IMR-90 (cell line): ENCODE data around the gene HEXIM1. TPM values are rescaled to one million over a fixed set of nuclear protein-coding genes. Genes with fewer than 3 reads are reported as not detected.
A peak's percentile ranks its signal among the peaks of the same experiment; 100 is the strongest.

Source experiments
- ATAC-seq: fragments of 200-7000 bp; cut with Tn5 transposase; 2 replicates; pipeline ENCODE4 v1.9.1; 2020; ENCODE audit warnings: low read depth, mild to moderate bottlenecking, moderate library complexity
- BruUV-seq: library from RNA; stranded (reverse); fragments of 400-500 nt; replicated peaks from 2 replicates; lab custom pipeline; 2021; lab: Mats Ljungman, UMichigan
- CTCF ChIA-PET: fragments of 300-600 bp; formaldehyde crosslinking; extraction: SDS; loops from one replicate; lab custom pipeline; 2021; ENCODE audit warnings: antibody characterized with exemption; lab: Yijun Ruan, JAX
- POLR2A ChIA-PET: fragments of 300-600 bp; sonication (Branson Sonifier 250); formaldehyde crosslinking; loops from one replicate; lab custom pipeline; 2022; ENCODE audit warnings: antibody characterized with exemption; ENCODE audit not compliant: unreplicated experiment; lab: Charles Lee
- DNase-seq: peaks from one replicate; pipeline ENCODE4 v3.0.0; 2013
- H2AFZ ChIP-seq: replicated peaks from 2 replicates; pipeline ENCODE3; 2013; ENCODE audit warnings: low read length, mild to moderate bottlenecking; ENCODE audit not compliant: poor library complexity
- H2AK5ac ChIP-seq: 2 replicates; pipeline ENCODE4 v1.6.1; 2013; ENCODE audit warnings: low read depth, low read length, inconsistent platforms
- H2AK9ac ChIP-seq: replicated peaks from 2 replicates; pipeline ENCODE3; 2013; ENCODE audit warnings: mild to moderate bottlenecking, low read depth, low read length, moderate library complexity; ENCODE audit not compliant: poor library complexity
- H2BK120ac ChIP-seq: 2 replicates; pipeline ENCODE4 v1.6.1; 2013; ENCODE audit warnings: low read depth, low read length, inconsistent platforms
- H2BK15ac ChIP-seq: 3 replicates; pipeline ENCODE4 v1.6.1; 2013; ENCODE audit warnings: low read depth, low read length, inconsistent platforms
- H2BK20ac ChIP-seq: 2 replicates; pipeline ENCODE4 v1.6.1; 2013; ENCODE audit warnings: low read depth, mild to moderate bottlenecking, inconsistent platforms, low read length, moderate library complexity
- H2BK5ac ChIP-seq: 2 replicates; pipeline ENCODE4 v1.6.1; 2013; ENCODE audit warnings: mild to moderate bottlenecking, low read depth, low read length, inconsistent platforms; ENCODE audit not compliant: poor library complexity, severe bottlenecking
- H3K14ac ChIP-seq: replicated peaks from 2 replicates; pipeline ENCODE4 v1.6.1; 2013; ENCODE audit warnings: low read depth, low read length, inconsistent platforms
- H3K18ac ChIP-seq: 2 replicates; pipeline ENCODE4 v1.6.1; 2013; ENCODE audit warnings: low read depth, low read length, control low read depth
- H3K23ac ChIP-seq: 2 replicates; pipeline ENCODE4 v1.6.1; 2013; ENCODE audit warnings: low read depth, low read length, inconsistent platforms
- H3K27ac ChIP-seq: 2 replicates; pipeline ENCODE4 v1.5.1; 2013; ENCODE audit warnings: mild to moderate bottlenecking, control low read depth, low read length; ENCODE audit not compliant: insufficient read depth
- H3K27me3 ChIP-seq: 2 replicates; pipeline ENCODE4 v1.6.1; 2013; ENCODE audit warnings: low read length; ENCODE audit not compliant: control insufficient read depth, insufficient read depth
- H3K36me3 ChIP-seq: 2 replicates; pipeline ENCODE4 v1.6.1; 2013; ENCODE audit warnings: low read length, mixed read lengths; ENCODE audit not compliant: control insufficient read depth, insufficient read depth
- H3K4ac ChIP-seq: 2 replicates; pipeline ENCODE4 v1.6.1; 2013; ENCODE audit warnings: low read depth, low read length, inconsistent platforms
- H3K4me1 ChIP-seq: 2 replicates; pipeline ENCODE4 v1.6.1; 2013; ENCODE audit warnings: low read length, mixed read lengths; ENCODE audit not compliant: control insufficient read depth, insufficient read depth
- H3K4me2 ChIP-seq: 2 replicates; pipeline ENCODE4 v1.6.1; 2013; ENCODE audit warnings: low read depth, mild to moderate bottlenecking, control low read depth, low read length, moderate library complexity
- H3K4me3 ChIP-seq: 2 replicates; pipeline ENCODE4 v1.5.1; 2013; ENCODE audit warnings: low read depth, mild to moderate bottlenecking, control low read depth, low read length, moderate library complexity; ENCODE audit not compliant: insufficient read depth
- H3K56ac ChIP-seq: 2 replicates; pipeline ENCODE4 v1.6.1; 2013; ENCODE audit warnings: low read length, inconsistent platforms; ENCODE audit not compliant: insufficient read depth; ENCODE audit errors: extremely low read depth
- H3K79me1 ChIP-seq, 2 experiments: 2 replicates each; pipeline ENCODE4 v1.6.1; 2013; ENCODE audit warnings: low read length in 2 of 2, inconsistent platforms in 1 of 2, low read depth in 1 of 2
- H3K9ac ChIP-seq: 2 replicates; pipeline ENCODE4 v1.6.1; 2013; ENCODE audit warnings: low read depth, low read length, control low read depth
- H3K9me1 ChIP-seq: 2 replicates; pipeline ENCODE4 v1.6.1; 2013; ENCODE audit warnings: low read length, inconsistent platforms; ENCODE audit not compliant: insufficient read depth
- H3K9me3 ChIP-seq: 2 replicates; pipeline ENCODE4 v1.6.1; 2013; ENCODE audit warnings: low read length; ENCODE audit not compliant: control insufficient read depth, insufficient read depth
- H4K20me1 ChIP-seq: 2 replicates; pipeline ENCODE4 v1.6.1; 2013; ENCODE audit warnings: low read length, inconsistent platforms; ENCODE audit not compliant: insufficient read depth
- H4K5ac ChIP-seq: 2 replicates; pipeline ENCODE4 v1.6.1; 2013; ENCODE audit warnings: mild to moderate bottlenecking, low read depth, low read length, control low read depth
- H4K8ac ChIP-seq, 2 experiments: 2 replicates each; pipeline ENCODE4 v1.6.1; 2013; ENCODE audit warnings: low read depth in 2 of 2, low read length in 2 of 2, control low read depth in 1 of 2, inconsistent platforms in 1 of 2
- H4K91ac ChIP-seq: 2 replicates; pipeline ENCODE4 v1.6.1; 2013; ENCODE audit warnings: low read depth, low read length, inconsistent platforms; ENCODE audit not compliant: insufficient read depth
- CEBPB ChIP-seq: IDR thresholded peaks from 2 replicates; pipeline ENCODE4 v1.6.1; 2012; ENCODE audit warnings: low read depth, low read length, improper control_type of control experiment
- CHD1 ChIP-seq: IDR thresholded peaks from 2 replicates; pipeline ENCODE4 v1.6.1; 2012; ENCODE audit warnings: low read depth, low read length, improper control_type of control experiment
- FOS ChIP-seq: fragments of 150-350 bp; IDR thresholded peaks from 2 replicates; pipeline ENCODE4 v1.6.1; 2016; ENCODE audit warnings: low read depth, low read length
- MAFK ChIP-seq: IDR thresholded peaks from 2 replicates; pipeline ENCODE4 v1.6.1; 2012; ENCODE audit warnings: low read depth, low read length, improper control_type of control experiment
- MAZ ChIP-seq: IDR thresholded peaks from 2 replicates; pipeline ENCODE4 v1.6.1; 2012; ENCODE audit warnings: low read depth, mild to moderate bottlenecking, low read length, improper control_type of control experiment, moderate library complexity, borderline replicate concordance
- MXI1 ChIP-seq: IDR thresholded peaks from 2 replicates; pipeline ENCODE4 v1.6.1; 2012; ENCODE audit warnings: low read depth, mild to moderate bottlenecking, low read length, moderate library complexity, borderline replicate concordance
- RAD21 ChIP-seq: IDR thresholded peaks from 2 replicates; pipeline ENCODE4 v1.6.1; 2012; ENCODE audit warnings: low read length, improper control_type of control experiment
- RCOR1 ChIP-seq: IDR thresholded peaks from 2 replicates; pipeline ENCODE4 v1.6.1; 2012; ENCODE audit warnings: mild to moderate bottlenecking, low read length, improper control_type of control experiment; ENCODE audit not compliant: insufficient replicate concordance
- USF2 ChIP-seq: fragments of 150-350 bp; IDR thresholded peaks from 2 replicates; pipeline ENCODE4 v1.6.1; 2017; ENCODE audit warnings: mild to moderate bottlenecking, antibody characterized with exemption, low read length, low read depth
- WGBS, 2 experiments: methylation state at CpG; one replicate each; pipeline versions ENCODE4 v1.1.5 to v1.1.7; 2013; ENCODE audit warnings: missing lambda C conversion rate in 2 of 2; ENCODE audit not compliant: insufficient read length in 1 of 2; ENCODE audit errors: extremely low coverage in 2 of 2; 5-methylcytosine and 5-hydroxymethylcytosine counted together
- dilution Hi-C: fragments of 300-500 bp; cut with HindIII; formaldehyde crosslinking; loops from one replicate; pipeline ENCODE4 v1.14.3; 2018; ENCODE audit warnings: low sequenced_read_pairs; ENCODE audit not compliant: unreplicated experiment
- in situ Hi-C: fragments of 300-500 bp; cut with MboI; formaldehyde crosslinking; loops from 3 replicates; pipeline ENCODE4 v1.14.3; 2019; ENCODE audit warnings: low sequenced_read_pairs, inconsistent platforms, mixed read lengths
- intact Hi-C: fragments of 100-400 bp; cut with micrococcal nuclease; formaldehyde crosslinking; loops from 2 replicates; pipeline ENCODE4 v1.10.0; 2022
- polyA plus RNA-seq, 3 experiments: library from polyadenylated mRNA; depleted of rRNA; stranded (reverse); fragments of >200 nt; gene quantifications; 2 replicates each; pipeline ENCODE4 v1.2.3, GENCODE V29; 2012; ENCODE audit warnings: low replicate concordance in 1 of 3
- total RNA-seq: library from RNA; depleted of rRNA; stranded (reverse); fragments of >200 nt; gene quantifications from 2 replicates; pipeline ENCODE4 v1.2.3, GENCODE V29; 2012
- TF ChIP-seq, protein P1 (sequence below): fragments of 150-350 bp; IDR thresholded peaks from 2 replicates; pipeline ENCODE4 v1.6.1; 2016; ENCODE audit warnings: low read depth, mild to moderate bottlenecking, low read length, moderate library complexity, borderline replicate concordance

HEXIM1 gene
- total and polyA plus RNA-seq, 2 of the 4 experiments (the other 2 are of a cell fraction) = 5.9 to 14.5 TPM

GRCh38 chr17:45110676-45111611 lies 37.3 kb upstream of the HEXIM1 start:
- ChIA-PET CTCF (no interaction called here), POLR2A (no interaction called here)
- H3K4ac ChIP-seq = no peak overlapping the region
- no peaks in the 10 kb centered on the region for H3K27me3 ChIP-seq
- H3K56ac ChIP-seq = no peak overlapping the region
- H3K4me2 ChIP-seq = no peak overlapping the region
- H2BK20ac ChIP-seq = no peak overlapping the region
- H3K18ac ChIP-seq = no peak overlapping the region
- H2BK120ac ChIP-seq = no peak overlapping the region
- no peak overlapping the region for H3K4me3 ChIP-seq
- H4K91ac ChIP-seq = no peak overlapping the region
- peaks cover 4 to 11% of the 10 kb centered on the region in 2 experiments; a peak in 1 of 4 replicates for H3K79me1 ChIP-seq
- H3K9me1 ChIP-seq = no peaks in the 10 kb centered on the region
- H3K9ac ChIP-seq = no peak overlapping the region
- BruUV-seq = no TSS peak
- 80% methylated on average over 2 of the region's 16 CpGs; no CpG with 5 or more reads in 1 of the 2 experiments for WGBS, 2 experiments
- dilution Hi-C loops = no loop called here
- H2AFZ ChIP-seq = peak overlapping the region; percentile 23
- H3K4me1 ChIP-seq = peaks cover under 1% of the 10 kb centered on the region; the same call in 1 of the 2 replicates
- no peak overlapping the region for H2BK5ac ChIP-seq
- peaks cover 13% of the 10 kb centered on the region for H4K20me1 ChIP-seq
- intact Hi-C loops = no loop called here
- peak overlapping the region; percentile 79 for H2AK9ac ChIP-seq
- H3K27ac ChIP-seq = no peak overlapping the region
- no peak overlapping the region for H4K5ac ChIP-seq
- H2BK15ac ChIP-seq = no peak overlapping the region
- no peak overlapping the region for H3K23ac ChIP-seq
- H2AK5ac ChIP-seq = no peak overlapping the region
- no peak overlapping the region for H3K14ac ChIP-seq
- H3K36me3 ChIP-seq = peaks cover 56% of the 10 kb centered on the region
- DNase-seq (no peak), ATAC-seq (no peak)
- H4K8ac ChIP-seq = no peak overlapping the region; a peak in 2 of 4 replicates
- TF ChIP-seq USF2 (no peak), MAZ (no peak), CHD1 (no peak), MAFK (no peak), RCOR1 (no peak), CEBPB (no peak), RAD21 (no peak), MXI1 (no peak), FOS (no peak)
- TF ChIP-seq, protein P1, sequence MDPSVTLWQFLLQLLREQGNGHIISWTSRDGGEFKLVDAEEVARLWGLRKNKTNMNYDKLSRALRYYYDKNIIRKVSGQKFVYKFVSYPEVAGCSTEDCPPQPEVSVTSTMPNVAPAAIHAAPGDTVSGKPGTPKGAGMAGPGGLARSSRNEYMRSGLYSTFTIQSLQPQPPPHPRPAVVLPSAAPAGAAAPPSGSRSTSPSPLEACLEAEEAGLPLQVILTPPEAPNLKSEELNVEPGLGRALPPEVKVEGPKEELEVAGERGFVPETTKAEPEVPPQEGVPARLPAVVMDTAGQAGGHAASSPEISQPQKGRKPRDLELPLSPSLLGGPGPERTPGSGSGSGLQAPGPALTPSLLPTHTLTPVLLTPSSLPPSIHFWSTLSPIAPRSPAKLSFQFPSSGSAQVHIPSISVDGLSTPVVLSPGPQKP = no peak
- H3K9me3 ChIP-seq = no peaks in the 10 kb centered on the region
- in situ Hi-C loops = no loop called here
